Lung (tissue), 12 donors: ENCODE data around the gene NEUROD2. TPM values are rescaled to one million over a fixed set of nuclear protein-coding genes. Genes with fewer than 3 reads are reported as not detected.

Source experiments
- ATAC-seq: fragments of 200-7000 bp; cut with Tn5 transposase; one replicate; pipeline ENCODE4 v1.9.1; 2020; ENCODE audit warnings: moderate number of reproducible peaks; ENCODE audit not compliant: insufficient read depth, low FRiP score
- DNase-seq, 3 donors: peaks; one replicate each; pipeline ENCODE4 v3.0.0-alpha.2; 2013 to 2017
- H3K27ac ChIP-seq, 2 donors: one replicate each; pipeline ENCODE4 v1.5.1; 2013; ENCODE audit warnings: mild to moderate bottlenecking in 2 of 2, moderate library complexity in 2 of 2, control low read depth in 1 of 2, inconsistent platforms in 1 of 2, low read depth in 1 of 2, low read length in 1 of 2
- H3K27me3 ChIP-seq, 3 donors: one replicate each; pipeline ENCODE4 v1.5.1; 2013; ENCODE audit warnings: low read length in 2 of 3; ENCODE audit not compliant: control insufficient read depth in 3 of 3, insufficient read depth in 3 of 3
- H3K36me3 ChIP-seq, 4 donors: one replicate each; pipeline ENCODE4 v1.5.1; 2013; ENCODE audit warnings: low read length in 4 of 4, mild to moderate bottlenecking in 1 of 4, moderate library complexity in 1 of 4; ENCODE audit not compliant: control insufficient read depth in 4 of 4, insufficient read depth in 4 of 4
- H3K4me1 ChIP-seq, 5 donors: one replicate each; pipeline ENCODE4 v1.5.1; 2013; ENCODE audit warnings: low read length in 5 of 5, mild to moderate bottlenecking in 2 of 5, moderate library complexity in 1 of 5; ENCODE audit not compliant: control insufficient read depth in 5 of 5, insufficient read depth in 5 of 5
- H3K4me3 ChIP-seq: one replicate; pipeline ENCODE4 v1.5.1; 2013; ENCODE audit warnings: mild to moderate bottlenecking, control low read depth, moderate library complexity
- H3K9ac ChIP-seq, 2 donors: one replicate each; pipeline ENCODE4 v1.5.1; 2013; ENCODE audit warnings: low read length in 2 of 2, control low read depth in 1 of 2; ENCODE audit not compliant: insufficient read depth in 1 of 2
- H3K9me3 ChIP-seq, 4 donors: one replicate each; pipeline ENCODE4 v1.5.1; 2013; ENCODE audit warnings: low read length in 3 of 4, mild to moderate bottlenecking in 1 of 4, moderate library complexity in 1 of 4; ENCODE audit not compliant: control insufficient read depth in 4 of 4, insufficient read depth in 3 of 4
- CTCF ChIP-seq: IDR thresholded peaks from 2 replicates; pipeline ENCODE4 v1.5.1; 2012; ENCODE audit warnings: mild to moderate bottlenecking; ENCODE audit errors: control extremely low read depth, extremely low read depth
- WGBS, 2 donors: extraction: QIAGEN DNeasy Blood & Tissue Kit; methylation state at CpG; one replicate each; pipeline ENCODE4 v1.1.7; 2013; 5-methylcytosine and 5-hydroxymethylcytosine counted together
- polyA plus RNA-seq, 2 donors: library from polyadenylated mRNA; stranded (reverse); fragments of 200-250 nt; gene quantifications; one replicate each; pipeline ENCODE4 v1.2.1, GENCODE V29; 2013
- total RNA-seq, 2 donors: library from RNA; depleted of rRNA in 1 of 2; stranded (reverse); fragments of >200 nt in 1 of 2; gene quantifications; one replicate each; pipeline ENCODE4 v1.2.1, GENCODE V29; 2014 to 2021
- donor health status: control.
- donor health status: control.
- donor health status: Bipolar disorder and iron deficiency.
- donor health status: healthy.
- donor health status: DM: yes; HTN: yes; CAD: no.

Gene NEUROD2
- total and polyA plus RNA-seq, 4 donors = 0.04 TPM; not detected in 3

- DNase-seq (no peak), ATAC-seq (no peak)
- H3K4me3 ChIP-seq = no peak overlapping the region
- no peak overlapping the region for H3K27ac ChIP-seq
- no peak overlapping the region for H3K9ac ChIP-seq
- H3K27me3 ChIP-seq = no peaks in the 10 kb centered on the region
- 79 to 84% methylated on average over 8 of the region's 8 CpGs for WGBS, 2 donors
- H3K9me3 ChIP-seq = no peaks in the 10 kb centered on the region
- peaks cover 10 to 26% (median 16%) of the 10 kb centered on the region in 5 donors for H3K4me1 ChIP-seq
- peaks cover 0 to 11% (median 1%) of the 10 kb centered on the region in 4 donors for H3K36me3 ChIP-seq
- TF ChIP-seq CTCF = no peak
Measured at GRCh38 chr17:39633570-39634183, 26.0 kb upstream of the NEUROD2 start.

- H3K27me3 ChIP-seq = no peaks in the 10 kb centered on the region
- H3K36me3 ChIP-seq = peaks cover 0 to 3% (median 1%) of the 10 kb centered on the region in 4 donors
- peak overlapping the region in 1 of 2 donors; percentile 67 for H3K27ac ChIP-seq
- no peak for ATAC-seq
- no peak overlapping the region for H3K4me3 ChIP-seq
- no peak overlapping the region for H3K9ac ChIP-seq
- peaks cover 2 to 28% (median 9%) of the 10 kb centered on the region in 5 donors for H3K4me1 ChIP-seq
- WGBS, 2 donors = 49 to 55% methylated on average over 13 of the region's 13 CpGs
- no peak for TF ChIP-seq CTCF
- DNase-seq = no peak
- no peaks in the 10 kb centered on the region for H3K9me3 ChIP-seq
Measured at GRCh38 chr17:39632153-39632941, 24.6 kb upstream of the NEUROD2 start.

- H3K4me3 ChIP-seq = no peak overlapping the region
- H3K9me3 ChIP-seq = no peaks in the 10 kb centered on the region
- peaks cover 0 to 3% (median 0%) of the 10 kb centered on the region in 3 donors for H3K27me3 ChIP-seq
- WGBS, 2 donors = 26 to 32% methylated on average over 6 of the region's 6 CpGs
- ATAC-seq (no peak), DNase-seq (peak in 1 of 3 donors; percentile 70)
- H3K36me3 ChIP-seq = peaks cover 0 to 3% (median 1%) of the 10 kb centered on the region in 4 donors
- H3K27ac ChIP-seq = peak overlapping the region in 1 of 2 donors; percentile 67
- peaks cover 1 to 27% (median 9%) of the 10 kb centered on the region in 5 donors for H3K4me1 ChIP-seq
- TF ChIP-seq CTCF = no peak
- no peak overlapping the region for H3K9ac ChIP-seq
Measured at GRCh38 chr17:39631403-39631802, 23.7 kb upstream of the NEUROD2 start.
